Activated naive CD8-positive, alpha-beta T cell treated with anti-CD3 and anti-CD28 coated beads, Interleukin-2, amount 50 U/mL, for 24 hours (primary cell): ENCODE data around the gene DCTD.

Experiments
- ATAC-seq: fragments of 150-1000 bp; cut with Tn5 transposase; one replicate; pipeline ENCODE4 v1.10.0; 2021
- DNase-seq: peaks from one replicate; pipeline ENCODE4 v3.0.0; 2021
- H3K27ac Mint-ChIP-seq: one replicate; pipeline ENCODE4 v1.8.0; 2021; ENCODE audit warnings: mild to moderate bottlenecking, mixed read lengths
- H3K27me3 Mint-ChIP-seq: one replicate; pipeline ENCODE4 v1.8.0; 2021; ENCODE audit warnings: mixed read lengths
- H3K36me3 Mint-ChIP-seq: one replicate; pipeline ENCODE4 v1.8.0; 2021; ENCODE audit warnings: low read depth, mixed read lengths
- H3K4me1 Mint-ChIP-seq: one replicate; pipeline ENCODE4 v1.8.0; 2021; ENCODE audit warnings: mixed read lengths
- H3K4me3 Mint-ChIP-seq: one replicate; pipeline ENCODE4 v1.8.0; 2021; ENCODE audit warnings: mild to moderate bottlenecking, moderate library complexity, mixed read lengths
- H3K9me3 Mint-ChIP-seq: one replicate; pipeline ENCODE4 v1.8.0; 2021; ENCODE audit warnings: mixed read lengths

DCTD gene

DNA sequence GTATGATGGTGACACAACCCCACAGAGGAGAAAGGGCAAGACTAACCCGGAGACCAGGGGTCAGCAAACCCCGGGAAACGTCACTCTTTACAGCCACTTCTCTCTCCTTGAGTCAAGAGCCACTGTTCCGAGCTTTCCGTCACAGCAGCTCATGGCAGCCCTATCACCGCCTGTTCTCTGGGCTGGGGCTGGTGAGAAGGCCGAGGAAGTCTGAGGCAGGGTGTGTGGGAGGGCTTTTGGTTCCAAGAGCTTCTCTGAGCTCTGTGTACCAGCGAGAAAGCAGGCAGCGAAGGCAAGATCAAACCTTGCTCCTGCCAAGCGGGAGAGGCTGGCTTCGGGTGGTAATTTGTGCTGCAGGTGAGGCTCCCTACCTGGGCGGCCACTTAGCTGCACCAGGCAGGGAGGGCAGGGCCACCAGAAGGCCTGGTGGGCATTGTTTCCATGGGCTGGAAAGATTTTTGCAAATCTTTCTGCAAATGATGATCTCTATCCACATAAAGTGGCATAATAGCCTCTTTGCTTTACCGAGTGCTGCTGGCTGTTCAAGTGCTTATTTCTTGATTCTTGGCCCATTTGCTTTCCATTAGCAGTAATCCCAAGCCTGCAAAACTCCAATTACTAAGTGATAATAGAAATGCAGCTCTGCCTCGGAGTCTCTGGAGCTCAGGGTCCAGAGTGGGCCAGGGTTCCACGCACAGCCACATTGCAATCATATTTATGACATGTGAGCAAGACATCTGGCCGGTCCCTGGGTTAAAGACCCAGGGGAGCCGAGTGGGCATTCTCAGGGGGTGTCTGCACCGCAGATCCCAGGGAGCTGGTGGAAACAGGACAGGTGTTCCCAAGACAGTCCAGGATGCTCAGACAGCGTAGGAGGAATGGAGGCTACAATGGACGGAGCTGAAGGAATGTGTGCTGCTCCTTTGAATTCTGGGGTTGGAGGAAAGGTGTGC, 41.5 kb downstream of the DCTD start:
- Mint-ChIP-seq H3K27ac (no peak overlapping the region), H3K27me3 (no peaks in the 10 kb centered on the region), H3K36me3 (peaks cover 24% of the 10 kb centered on the region), H3K4me3 (no peak overlapping the region), H3K9me3 (no peaks in the 10 kb centered on the region), H3K4me1 (no peaks in the 10 kb centered on the region)
- ATAC-seq (no peak), DNase-seq (no peak)

DNA sequence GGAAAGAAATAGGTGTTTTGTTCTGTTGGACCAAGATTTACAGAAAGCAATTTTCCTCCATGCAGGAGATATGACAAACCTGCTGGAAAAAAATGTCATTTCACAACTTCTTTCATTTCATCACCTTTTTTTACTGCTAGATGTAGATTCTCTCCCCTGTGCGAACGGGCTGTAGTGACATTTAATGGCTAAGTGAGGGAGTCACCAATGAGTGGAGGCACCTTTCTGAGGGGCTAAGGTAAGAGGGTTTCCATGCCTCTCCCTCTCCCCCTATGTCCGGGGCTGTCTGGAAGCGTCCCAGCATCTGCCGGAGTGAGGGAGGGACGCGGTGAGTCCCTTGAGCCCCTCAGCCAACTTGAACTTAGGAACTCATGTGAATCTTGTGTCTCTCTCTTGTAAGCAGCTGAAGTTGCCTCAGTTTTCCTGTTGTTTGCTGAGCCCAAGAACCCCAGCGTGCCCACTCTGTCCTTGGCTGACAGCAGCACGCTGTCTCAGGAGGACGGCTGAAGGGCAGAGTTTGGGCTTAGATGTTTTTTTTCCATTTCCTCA, 42.3 kb downstream of the DCTD start:
- DNase-seq (no peak), ATAC-seq (no peak)
- H3K27ac Mint-ChIP-seq = no peak overlapping the region
- H3K4me3 Mint-ChIP-seq = no peak overlapping the region
- H3K4me1 Mint-ChIP-seq = no peaks in the 10 kb centered on the region
- no peaks in the 10 kb centered on the region for H3K27me3 Mint-ChIP-seq
- H3K36me3 Mint-ChIP-seq = peaks cover 24% of the 10 kb centered on the region
- no peaks in the 10 kb centered on the region for H3K9me3 Mint-ChIP-seq

DNA sequence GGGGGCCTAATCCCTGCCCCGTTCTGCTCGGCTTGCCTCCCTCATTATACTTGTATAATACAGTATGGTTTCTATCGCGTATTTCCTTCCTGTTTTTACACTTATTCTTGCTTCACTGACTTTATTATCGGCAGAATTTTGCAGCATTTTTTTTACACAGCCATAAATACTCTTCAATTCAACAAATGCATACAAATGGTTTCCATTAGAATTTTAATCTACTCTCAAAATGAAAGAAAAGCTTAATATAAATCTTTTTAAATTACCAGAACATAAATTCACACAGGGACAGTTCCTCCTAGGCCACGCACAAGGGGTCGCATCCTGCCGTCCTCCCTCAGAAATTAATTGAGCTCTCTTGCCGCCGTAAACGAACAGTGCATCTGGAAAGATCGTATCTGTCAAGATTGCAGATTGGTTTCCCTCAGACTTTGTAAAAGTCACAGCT, 42.9 kb downstream of the DCTD start:
- no peaks in the 10 kb centered on the region for H3K4me1 Mint-ChIP-seq
- no peak overlapping the region for H3K27ac Mint-ChIP-seq
- H3K4me3 Mint-ChIP-seq = no peak overlapping the region
- ATAC-seq = no peak
- DNase-seq = no peak
- peaks cover 24% of the 10 kb centered on the region for H3K36me3 Mint-ChIP-seq
- H3K27me3 Mint-ChIP-seq = no peaks in the 10 kb centered on the region
- no peaks in the 10 kb centered on the region for H3K9me3 Mint-ChIP-seq

DNA sequence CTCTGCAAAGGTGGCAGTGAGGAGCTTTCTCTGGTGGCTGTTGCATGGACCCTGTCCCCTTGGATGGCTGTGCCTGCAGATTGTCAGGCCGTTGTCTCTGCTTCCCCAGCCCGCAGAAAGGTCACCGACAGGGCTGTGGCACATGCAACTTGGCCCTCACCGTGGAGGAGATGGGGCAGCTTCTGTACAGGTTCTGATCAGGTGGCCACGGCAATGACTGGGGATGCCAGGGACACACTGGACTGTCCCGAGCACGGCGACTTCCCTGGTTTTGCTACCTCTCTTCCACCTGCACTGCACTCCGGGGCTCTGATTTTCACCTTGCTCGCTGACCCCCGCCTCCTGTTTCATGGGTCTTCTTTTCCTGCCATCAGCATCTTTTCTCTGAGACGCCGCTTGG, 43.5 kb downstream of the DCTD start:
- H3K27me3 Mint-ChIP-seq = no peaks in the 10 kb centered on the region
- ATAC-seq (no peak), DNase-seq (no peak)
- H3K27ac Mint-ChIP-seq = no peak overlapping the region
- no peak overlapping the region for H3K4me3 Mint-ChIP-seq
- H3K4me1 Mint-ChIP-seq = no peaks in the 10 kb centered on the region
- H3K9me3 Mint-ChIP-seq = no peaks in the 10 kb centered on the region
- H3K36me3 Mint-ChIP-seq = peaks cover 24% of the 10 kb centered on the region

DNA sequence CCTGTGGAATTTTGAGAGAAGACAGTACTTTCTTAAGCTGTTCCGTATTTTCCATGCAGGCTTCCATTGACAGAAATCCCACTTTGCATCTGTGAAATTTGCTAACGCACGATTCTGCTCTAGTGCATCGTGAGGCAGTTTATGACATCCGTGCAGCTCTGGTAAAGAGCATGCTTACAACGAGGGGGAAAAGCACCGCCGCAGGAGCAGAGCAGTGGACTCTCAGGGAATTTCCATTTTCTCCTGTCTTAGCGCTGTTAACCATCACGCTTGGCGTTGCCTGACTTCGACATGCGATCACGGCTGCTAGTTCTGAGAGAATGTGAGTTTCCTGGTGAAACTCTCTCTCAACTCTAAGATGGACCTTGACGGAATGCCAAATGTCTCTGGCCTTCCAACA, 43.9 kb downstream of the DCTD start:
- ATAC-seq = no peak
- H3K27ac Mint-ChIP-seq = no peak overlapping the region
- no peaks in the 10 kb centered on the region for H3K9me3 Mint-ChIP-seq
- peaks cover 24% of the 10 kb centered on the region for H3K36me3 Mint-ChIP-seq
- H3K4me3 Mint-ChIP-seq = no peak overlapping the region
- H3K4me1 Mint-ChIP-seq = no peaks in the 10 kb centered on the region
- H3K27me3 Mint-ChIP-seq = no peaks in the 10 kb centered on the region
- DNase-seq = no peak

DNA sequence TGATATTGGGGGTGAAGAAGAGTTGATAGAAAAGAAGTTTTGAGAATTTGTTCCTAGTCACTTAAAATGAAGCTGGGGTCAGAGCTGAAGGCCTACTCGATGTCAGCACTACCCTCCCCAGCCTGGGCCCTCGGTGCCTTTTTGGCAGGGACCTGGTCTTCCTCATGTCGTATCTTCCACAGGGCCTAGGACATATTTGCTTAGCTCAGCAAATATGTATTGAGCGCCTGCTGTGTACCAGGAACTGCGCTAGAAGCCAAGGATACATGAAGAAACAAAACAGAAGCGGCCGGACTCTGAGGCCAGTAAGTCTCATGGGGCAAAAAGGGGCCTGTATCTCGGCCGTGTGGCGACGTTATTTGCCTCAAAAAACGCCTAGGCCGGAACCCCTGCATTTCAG, 44.3 kb downstream of the DCTD start:
- ATAC-seq (no peak), DNase-seq (no peak)
- Mint-ChIP-seq H3K4me3 (no peak overlapping the region), H3K36me3 (peaks cover 24% of the 10 kb centered on the region), H3K27me3 (no peaks in the 10 kb centered on the region), H3K9me3 (no peaks in the 10 kb centered on the region), H3K4me1 (no peaks in the 10 kb centered on the region), H3K27ac (no peak overlapping the region)

DNA sequence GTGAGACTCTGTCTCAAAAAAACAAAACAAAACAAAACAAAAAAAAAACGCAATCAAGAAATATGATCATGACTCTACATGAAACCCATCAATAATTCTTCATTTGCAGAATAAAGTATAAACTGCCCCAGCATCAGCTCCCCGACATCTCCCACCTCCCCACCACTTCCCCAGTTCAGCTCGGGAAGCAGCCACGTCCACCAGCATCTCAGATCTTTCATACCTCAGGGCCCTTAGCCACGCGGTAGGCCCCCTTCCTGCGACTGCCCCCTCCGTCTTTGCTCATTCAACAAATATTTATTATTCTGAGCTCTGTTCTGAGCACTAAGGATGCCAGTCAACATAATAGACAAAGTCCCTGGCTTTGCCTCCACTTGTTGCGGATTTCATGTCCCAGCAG, 45.6 kb downstream of the DCTD start:
- peaks cover 2% of the 10 kb centered on the region for H3K27me3 Mint-ChIP-seq
- no peaks in the 10 kb centered on the region for H3K4me1 Mint-ChIP-seq
- no peaks in the 10 kb centered on the region for H3K9me3 Mint-ChIP-seq
- peaks cover 23% of the 10 kb centered on the region for H3K36me3 Mint-ChIP-seq
- ATAC-seq (no peak), DNase-seq (no peak)
- H3K4me3 Mint-ChIP-seq = no peak overlapping the region
- no peak overlapping the region for H3K27ac Mint-ChIP-seq

DNA sequence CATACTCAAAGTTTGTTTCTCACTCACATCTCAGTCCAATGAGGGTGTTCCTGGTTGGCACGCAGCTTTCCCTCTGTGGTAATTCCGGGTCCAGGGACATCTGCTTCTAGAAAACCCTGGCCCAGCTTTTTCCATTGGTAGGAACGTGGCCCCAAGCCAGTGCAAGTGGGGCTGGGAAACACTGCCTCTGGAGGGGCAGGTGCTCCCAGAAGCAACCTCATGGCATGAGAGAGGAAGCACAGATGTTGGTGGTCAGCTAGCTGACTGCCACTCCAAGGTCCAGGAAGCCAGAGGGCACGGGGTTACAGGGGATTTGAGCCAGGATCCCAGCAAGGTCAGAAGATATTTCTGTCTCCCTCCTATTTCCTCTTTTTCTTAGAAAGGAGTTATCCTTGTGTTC, 47.5 kb downstream of the DCTD start:
- peaks cover 2% of the 10 kb centered on the region for H3K27me3 Mint-ChIP-seq
- H3K4me3 Mint-ChIP-seq = no peak overlapping the region
- no peaks in the 10 kb centered on the region for H3K9me3 Mint-ChIP-seq
- H3K36me3 Mint-ChIP-seq = peaks cover 14% of the 10 kb centered on the region
- ATAC-seq (no peak), DNase-seq (no peak)
- H3K4me1 Mint-ChIP-seq = no peaks in the 10 kb centered on the region
- H3K27ac Mint-ChIP-seq = no peak overlapping the region

DNA sequence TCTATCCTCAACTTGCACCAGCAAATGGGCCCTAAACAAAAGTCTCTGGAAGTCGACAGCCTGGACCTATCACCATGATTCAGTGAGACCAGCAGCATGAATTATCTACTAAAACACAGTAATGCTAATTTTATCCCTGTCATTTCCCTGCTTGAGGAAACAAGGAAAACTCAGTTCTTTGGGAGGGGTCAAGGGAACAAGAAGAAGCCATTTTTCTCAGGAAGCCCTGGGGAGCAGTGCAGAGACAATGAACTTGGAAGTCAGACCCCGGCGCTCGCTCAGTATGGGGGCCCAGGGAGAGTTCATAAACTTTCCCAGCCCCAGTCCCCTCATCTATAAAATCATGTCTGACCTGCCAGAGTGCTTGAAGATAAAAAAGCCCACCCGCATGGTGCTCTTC, 50.4 kb downstream of the DCTD start:
- Mint-ChIP-seq H3K36me3 (peaks cover 2% of the 10 kb centered on the region), H3K27ac (no peak overlapping the region)
- no peak for DNase-seq

DNA sequence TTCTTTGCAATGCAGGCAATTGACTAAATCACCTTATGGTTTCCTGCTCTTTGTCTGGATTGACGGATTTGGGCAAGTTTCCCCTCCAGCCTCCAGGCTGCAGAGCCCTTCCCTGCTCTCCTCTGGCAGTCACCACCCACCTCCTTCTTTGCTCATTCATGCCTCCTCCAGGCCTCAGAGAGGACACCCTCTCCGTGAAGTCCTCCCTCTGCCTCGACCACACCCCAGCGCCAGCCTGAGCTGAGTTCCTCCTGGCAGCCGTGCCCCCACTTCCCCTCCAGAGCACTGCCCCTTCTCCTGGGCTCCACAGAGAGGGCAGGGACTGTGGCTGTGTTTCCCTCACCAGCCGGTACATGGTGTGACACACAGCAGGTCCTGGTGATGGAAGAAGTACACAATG, 53.7 kb downstream of the DCTD start:
- H3K4me1 Mint-ChIP-seq = no peaks in the 10 kb centered on the region
- no peak for ATAC-seq
- H3K36me3 Mint-ChIP-seq = peaks cover 4% of the 10 kb centered on the region
- H3K9me3 Mint-ChIP-seq = peaks cover 4% of the 10 kb centered on the region
- no peak overlapping the region for H3K27ac Mint-ChIP-seq
- no peak overlapping the region for H3K4me3 Mint-ChIP-seq
- H3K27me3 Mint-ChIP-seq = peaks cover 5% of the 10 kb centered on the region
- DNase-seq = no peak

More for the DNA sequence above, 50.4 kb downstream of the DCTD start:
- no peaks in the 10 kb centered on the region for H3K9me3 Mint-ChIP-seq
- H3K27me3 Mint-ChIP-seq = peaks cover 2% of the 10 kb centered on the region
- H3K4me1 Mint-ChIP-seq = no peaks in the 10 kb centered on the region
- no peak overlapping the region for H3K4me3 Mint-ChIP-seq
- no peak for ATAC-seq

DNA sequence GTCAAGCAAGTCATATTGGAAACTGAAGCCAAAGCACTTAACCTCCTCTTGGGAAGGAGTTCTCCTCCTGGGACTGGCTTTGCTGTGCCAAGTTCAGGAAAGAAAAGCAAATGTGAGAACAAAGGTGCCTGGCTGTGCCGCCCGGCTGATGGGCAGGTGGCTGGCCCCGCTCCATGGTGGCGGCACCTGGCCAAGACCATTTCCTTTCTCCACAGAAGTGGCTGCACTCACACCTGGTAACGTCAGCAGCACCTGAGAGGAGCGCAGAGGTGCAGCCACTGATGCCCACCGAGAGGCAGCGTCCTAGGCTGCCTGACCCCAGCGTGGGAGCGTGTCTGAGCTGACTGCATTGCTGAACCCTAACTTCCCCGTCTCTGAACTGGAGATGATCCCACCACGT, 54.3 kb downstream of the DCTD start:
- Mint-ChIP-seq H3K9me3 (peaks cover 4% of the 10 kb centered on the region), H3K27me3 (peaks cover 5% of the 10 kb centered on the region), H3K36me3 (peaks cover 4% of the 10 kb centered on the region), H3K27ac (no peak overlapping the region), H3K4me1 (no peaks in the 10 kb centered on the region), H3K4me3 (no peak overlapping the region)
- ATAC-seq = no peak
- no peak for DNase-seq

DNA sequence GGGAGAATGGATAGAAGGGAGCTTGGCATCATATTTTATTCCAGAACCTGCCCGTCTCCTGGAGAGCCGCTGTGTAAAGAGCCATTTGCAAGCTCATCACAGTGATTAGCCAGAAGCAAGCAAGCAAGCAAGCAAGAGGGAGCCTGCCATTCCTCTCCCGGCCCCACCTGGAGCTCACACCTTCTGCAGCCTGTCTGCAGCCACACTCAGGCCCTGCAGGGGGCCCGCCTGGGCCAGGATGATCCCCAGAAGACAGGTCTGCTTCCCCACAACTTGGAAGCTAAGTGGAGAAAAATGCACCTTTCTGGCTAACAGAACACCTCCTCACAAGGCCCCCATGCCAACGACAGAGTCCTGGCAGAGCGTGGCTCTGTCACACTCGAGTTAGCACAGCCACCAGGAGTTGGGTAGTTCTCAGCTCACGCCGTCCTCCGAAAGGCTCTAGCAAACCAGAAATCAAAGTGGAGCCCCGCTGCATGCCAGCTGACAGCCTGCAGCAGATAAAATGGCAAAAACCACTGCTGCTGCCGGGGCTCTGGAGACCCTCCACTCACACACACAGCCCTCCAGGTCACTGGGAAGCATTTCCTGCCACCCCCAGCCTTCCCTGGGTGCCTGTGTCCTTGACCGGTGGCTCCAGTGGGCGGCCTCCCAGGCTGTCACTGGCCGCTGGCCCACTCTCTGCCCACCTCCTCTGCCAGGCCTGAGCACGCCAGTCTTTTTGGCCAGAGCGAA, 54.9 kb downstream of the DCTD start:
- Mint-ChIP-seq H3K27me3 (peaks cover 5% of the 10 kb centered on the region), H3K27ac (no peak overlapping the region), H3K9me3 (peaks cover 4% of the 10 kb centered on the region), H3K36me3 (peaks cover 4% of the 10 kb centered on the region), H3K4me3 (no peak overlapping the region), H3K4me1 (no peaks in the 10 kb centered on the region)
- DNase-seq (no peak), ATAC-seq (no peak)

DNA sequence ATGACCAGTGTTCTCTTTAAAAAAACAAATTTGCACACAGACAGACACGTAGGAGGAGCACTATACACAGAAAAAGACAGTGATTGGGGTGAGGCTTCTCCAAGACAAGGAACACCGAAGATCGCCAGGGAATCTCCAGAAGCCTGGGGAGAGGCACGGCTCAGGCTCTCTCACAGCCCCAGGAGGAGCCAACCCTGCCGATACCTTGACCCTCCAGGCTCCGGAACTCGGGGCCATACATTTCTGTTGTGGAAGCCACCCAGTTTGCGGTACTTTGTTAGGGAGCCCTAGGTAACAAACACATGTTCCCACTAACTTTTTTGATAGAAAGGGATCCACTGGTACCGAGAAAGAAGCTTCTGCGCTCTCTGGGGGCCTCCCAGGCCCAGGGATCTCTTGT, 55.8 kb downstream of the DCTD start:
- Mint-ChIP-seq H3K4me1 (no peaks in the 10 kb centered on the region), H3K27me3 (peaks cover 4% of the 10 kb centered on the region), H3K27ac (no peak overlapping the region), H3K4me3 (no peak overlapping the region), H3K36me3 (peaks cover 4% of the 10 kb centered on the region), H3K9me3 (peaks cover 4% of the 10 kb centered on the region)
- DNase-seq (no peak), ATAC-seq (no peak)

DNA sequence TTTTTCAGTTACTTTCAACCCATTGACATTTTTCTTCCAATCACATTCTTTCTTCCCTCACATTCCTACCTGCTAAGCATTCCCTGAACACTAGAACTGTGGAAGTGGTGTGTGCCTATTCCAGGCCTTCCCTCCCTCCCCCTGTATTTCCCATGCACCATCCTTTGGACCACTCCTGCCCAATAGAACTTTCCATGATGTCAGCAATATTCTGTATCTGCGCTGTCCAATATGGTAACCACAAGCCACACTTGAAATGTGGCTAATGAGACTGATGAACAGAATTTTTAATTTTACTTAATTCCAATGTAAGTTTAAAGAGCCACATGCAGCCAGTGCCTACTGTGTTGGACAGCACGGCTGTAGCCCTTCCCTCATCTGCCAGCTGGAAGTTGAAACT, 57.5 kb downstream of the DCTD start:
- DNase-seq (no peak), ATAC-seq (no peak)
- no peak overlapping the region for H3K27ac Mint-ChIP-seq
- no peak overlapping the region for H3K4me3 Mint-ChIP-seq
- no peaks in the 10 kb centered on the region for H3K4me1 Mint-ChIP-seq
- peaks cover 4% of the 10 kb centered on the region for H3K9me3 Mint-ChIP-seq
- H3K27me3 Mint-ChIP-seq = peaks cover 4% of the 10 kb centered on the region
- H3K36me3 Mint-ChIP-seq = peaks cover 4% of the 10 kb centered on the region

DNA sequence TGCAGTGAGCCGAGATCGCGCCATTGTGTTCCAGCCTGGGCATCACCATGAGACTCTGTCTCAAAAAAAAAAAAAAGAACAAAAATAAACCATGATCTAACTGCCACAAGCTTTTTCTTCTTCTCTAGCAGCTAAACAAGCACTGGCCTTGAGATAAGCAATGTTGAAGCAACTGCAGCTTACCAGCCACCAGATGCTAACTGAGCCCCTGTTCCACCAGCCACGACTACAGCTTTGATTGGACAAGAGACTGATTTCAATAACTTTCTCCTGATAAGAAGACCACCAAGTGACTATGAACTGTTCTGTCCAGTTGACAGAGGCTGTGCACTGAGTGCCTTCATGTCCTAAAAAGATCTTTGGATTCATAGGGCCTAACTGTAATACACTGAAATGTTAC, 58.5 kb downstream of the DCTD start:
- Mint-ChIP-seq H3K4me1 (no peaks in the 10 kb centered on the region), H3K27ac (no peak overlapping the region), H3K4me3 (no peak overlapping the region), H3K9me3 (peaks cover 4% of the 10 kb centered on the region), H3K36me3 (peaks cover 4% of the 10 kb centered on the region), H3K27me3 (peaks cover 4% of the 10 kb centered on the region)
- DNase-seq = no peak
- no peak for ATAC-seq
